HepG2 (cell line): ENCODE results near the gene ATP23. TPM values are rescaled to one million over a fixed set of nuclear protein-coding genes. Genes with fewer than 3 reads are reported as not detected.

Experiments used
- ATAC-seq: fragments of 200-7000 bp; cut with Tn5 transposase; 3 replicates; pipeline ENCODE4 v1.9.1; 2020; ENCODE audit warnings: mild to moderate bottlenecking, moderate library complexity
- BruUV-seq: library from RNA; stranded (reverse); fragments of 400-500 nt; replicated peaks from 2 replicates; lab custom pipeline; 2021; lab: Mats Ljungman, UMichigan
- CTCF ChIA-PET: fragments of 300-600 bp; formaldehyde crosslinking; extraction: SDS; loops from one replicate; lab custom pipeline; 2021; ENCODE audit warnings: low total read pairs, inconsistent platforms, low intra/inter-chr PET ratio; lab: Yijun Ruan, JAX
- POLR2A ChIA-PET: fragments of 350-600 bp; sonication (Branson Sonifier 250); formaldehyde crosslinking; loops from one replicate; lab custom pipeline; 2020; ENCODE audit warnings: antibody characterized with exemption, inconsistent platforms; lab: Yijun Ruan, JAX
- DNase-seq: peaks from one replicate; pipeline ENCODE4 v3.0.0-alpha.2; 2015; ENCODE audit warnings: low spot score
- FAIRE-seq: peaks from 3 replicates; lab custom pipeline; 2011; peaks lifted over from hg19 to GRCh38; lab: Jason Lieb, UNC
- H2AFZ ChIP-seq: one replicate; pipeline ENCODE4 v1.6.1; 2011; ENCODE audit warnings: low read length, inconsistent platforms
- H3K27ac ChIP-seq: fragments of 300-600 bp; 3 replicates; pipeline ENCODE4 v1.8.0; 2011; ENCODE audit warnings: mixed run types, mild to moderate bottlenecking, mixed read lengths, low read length, inconsistent platforms; ENCODE audit not compliant: insufficient read depth; ENCODE audit errors: extremely low read length
- H3K27me3 ChIP-seq, 2 experiments: fragments of 200-600 bp in 1 of 2; 2 replicates in 1 of 2; 3 replicates in 1 of 2; pipeline versions ENCODE4 v1.6.0 to v1.8.0; 2011; ENCODE audit warnings: low read length in 2 of 2, mild to moderate bottlenecking in 2 of 2, moderate library complexity in 2 of 2, inconsistent platforms in 1 of 2; ENCODE audit not compliant: insufficient read depth in 2 of 2, control insufficient read depth in 1 of 2
- H3K36me3 ChIP-seq, 2 experiments: fragments of 200-600 bp in 1 of 2; replicated peaks in 1 of 2; 2 replicates in 1 of 2; 3 replicates in 1 of 2; pipeline versions ENCODE4 v1.5.1 to v1.8.0; 2011; ENCODE audit warnings: low read length in 2 of 2, inconsistent platforms in 1 of 2; ENCODE audit not compliant: insufficient read depth in 2 of 2, control insufficient read depth in 1 of 2
- H3K4me1 ChIP-seq: 2 replicates; pipeline ENCODE4 v1.5.1; 2012; ENCODE audit warnings: low read length, inconsistent platforms; ENCODE audit not compliant: insufficient read depth
- H3K4me2 ChIP-seq: 2 replicates; pipeline ENCODE4 v1.6.0; 2011; ENCODE audit warnings: low read depth, low read length, inconsistent platforms
- H3K4me3 ChIP-seq, 3 experiments: fragments of 200-600 bp in 1 of 3; sonication (generic), shearing (Covaris generic) in 1 of 3; replicated peaks in 1 of 3; 2 replicates each; pipeline ENCODE4 v1.5.1; 2011 to 2016; ENCODE audit warnings: low read length in 3 of 3, inconsistent platforms in 2 of 3, low read depth in 2 of 3, mild to moderate bottlenecking in 2 of 3, control low read depth in 1 of 3, mixed read lengths in 1 of 3; ENCODE audit not compliant: insufficient read depth in 1 of 3
- H3K79me2 ChIP-seq: one replicate; pipeline ENCODE4 v1.6.1; 2011; ENCODE audit warnings: low read length, inconsistent platforms; ENCODE audit not compliant: insufficient read depth
- H3K9ac ChIP-seq: 2 replicates; pipeline ENCODE4 v1.6.0; 2011; ENCODE audit warnings: mild to moderate bottlenecking, low read depth, low read length, inconsistent platforms; ENCODE audit not compliant: insufficient read depth
- H3K9me3 ChIP-seq: 2 replicates; pipeline ENCODE4 v1.5.1; 2012; ENCODE audit warnings: mild to moderate bottlenecking, low read length
- H4K20me1 ChIP-seq: 2 replicates; pipeline ENCODE4 v1.6.0; 2011; ENCODE audit warnings: inconsistent platforms, mild to moderate bottlenecking, low read length, moderate library complexity; ENCODE audit not compliant: insufficient read depth
- CAMTA2 ChIP-seq: sonication (generic); formaldehyde crosslinking; IDR thresholded peaks from 2 replicates; pipeline ENCODE4 v1.4.0; 2020; ENCODE audit warnings: mild to moderate bottlenecking, missing genetic modification reagents, borderline replicate concordance
- ERF ChIP-seq: IDR thresholded peaks from 2 replicates; pipeline ENCODE4 v1.6.1; 2018; ENCODE audit warnings: missing biosample characterization, missing genetic modification reagents
- HMGA1 ChIP-seq: sonication (generic); formaldehyde crosslinking; conservative IDR thresholded peaks from 2 replicates; pipeline ENCODE4 v1.4.0; 2020; ENCODE audit warnings: missing genetic modification reagents
- MAZ ChIP-seq, 2 experiments: sonication (generic) in 1 of 2; formaldehyde crosslinking in 1 of 2; IDR thresholded peaks; 2 replicates each; pipeline versions ENCODE4 v1.5.0 to v1.6.1; 2012 to 2020; ENCODE audit warnings: low read depth in 2 of 2, mild to moderate bottlenecking in 2 of 2, borderline replicate concordance in 1 of 2, improper control_type of control experiment in 1 of 2, low read length in 1 of 2, missing genetic modification reagents in 1 of 2, moderate library complexity in 1 of 2
- MTF1 ChIP-seq: sonication (generic); formaldehyde crosslinking; IDR thresholded peaks from 2 replicates; pipeline ENCODE4 v1.5.0; 2020; ENCODE audit warnings: missing genetic modification reagents
- NFE2L2 ChIP-seq: fragments of 150-350 bp; IDR thresholded peaks from 2 replicates; pipeline ENCODE4 v1.6.1; 2014; ENCODE audit warnings: low read length
- PCBP1 ChIP-seq: fragments of 200-400 bp; formaldehyde crosslinking; IDR thresholded peaks from 2 replicates; pipeline ENCODE4 v1.6.1; 2017; ENCODE audit warnings: mild to moderate bottlenecking, low read depth, low read length, borderline replicate concordance
- ZNF230 ChIP-seq: sonication (generic); formaldehyde crosslinking; IDR thresholded peaks from 2 replicates; pipeline ENCODE4 v1.4.0; 2020; ENCODE audit warnings: mild to moderate bottlenecking, missing genetic modification reagents
- ZNF343 ChIP-seq: sonication (generic); formaldehyde crosslinking; IDR thresholded peaks from 2 replicates; pipeline ENCODE4 v1.4.0; 2020; ENCODE audit warnings: mild to moderate bottlenecking, missing genetic modification reagents
- ZNF605 ChIP-seq: sonication (generic); formaldehyde crosslinking; IDR thresholded peaks from 2 replicates; pipeline ENCODE4 v1.8.0; 2022; ENCODE audit warnings: mild to moderate bottlenecking, missing genetic modification reagents
- WGBS: methylation state at CpG from one replicate; pipeline ENCODE4 v1.1.6; 2017; ENCODE audit warnings: low lambda C conversion rate; 5-methylcytosine and 5-hydroxymethylcytosine counted together
- in situ Hi-C: cut with HindIII; loops from 2 replicates; pipeline ENCODE4 v1.10.0; 2017; ENCODE audit warnings: low pct_unique_long_range_greater_than_20kb; ENCODE audit not compliant: extremely low pct_ligation_motif_present
- intact Hi-C: fragments of 100-400 bp; cut with micrococcal nuclease; formaldehyde crosslinking; loops from one replicate; pipeline ENCODE4 v1.10.0; 2022; ENCODE audit not compliant: unreplicated experiment
- polyA plus RNA-seq, 8 experiments: library from polyadenylated mRNA; depleted of rRNA in 3 of 8; stranded (reverse) in 7 of 8; unstranded in 1 of 8; fragments of >200 nt; fragmentation: Illumina TruSeq in 4 of 8; extraction: Trizol in 4 of 8; gene quantifications; 2 replicates each; pipeline versions ENCODE4 v1.2.1 to v1.2.3, GENCODE V29; 2011 to 2016; ENCODE audit warnings: low read depth in 4 of 8, missing spikeins in 1 of 8, mixed read lengths in 1 of 8; ENCODE audit not compliant: insufficient read depth in 1 of 8
- total RNA-seq, 5 experiments: library from RNA; depleted of rRNA; stranded (reverse); fragments of >200 nt; fragmentation: Illumina TruSeq; extraction: Trizol; gene quantifications; 2 replicates each; pipeline ENCODE4 v1.2.3, GENCODE V29; 2016; ENCODE audit warnings: low read depth in 1 of 5
- TF ChIP-seq, protein P1 (sequence below): sonication (generic); formaldehyde crosslinking; IDR thresholded peaks from 2 replicates; pipeline ENCODE4 v1.9.0; 2022; ENCODE audit warnings: low read depth, missing genetic modification reagents
- TF ChIP-seq, protein P2 (sequence below): sonication (generic); formaldehyde crosslinking; IDR thresholded peaks from 2 replicates; pipeline ENCODE4 v1.8.1; 2023; ENCODE audit warnings: mild to moderate bottlenecking, inconsistent platforms, moderate library complexity, missing genetic modification reagents, borderline replicate concordance
- TF ChIP-seq, protein P3 (sequence below): sonication (generic); formaldehyde crosslinking; IDR thresholded peaks from 2 replicates; pipeline ENCODE4 v1.4.0; 2020; ENCODE audit warnings: missing genetic modification reagents
- TF ChIP-seq, protein P4 (sequence below): sonication (generic); formaldehyde crosslinking; conservative IDR thresholded peaks from 2 replicates; pipeline ENCODE4 v1.4.0; 2020; ENCODE audit warnings: missing genetic modification reagents

Gene ATP23
- total and polyA plus RNA-seq, 2 of the 13 experiments (the other 11 are each of a cell fraction or from before 2014, with no cell fraction given), result 12.1 to 14.7 TPM

DNA sequence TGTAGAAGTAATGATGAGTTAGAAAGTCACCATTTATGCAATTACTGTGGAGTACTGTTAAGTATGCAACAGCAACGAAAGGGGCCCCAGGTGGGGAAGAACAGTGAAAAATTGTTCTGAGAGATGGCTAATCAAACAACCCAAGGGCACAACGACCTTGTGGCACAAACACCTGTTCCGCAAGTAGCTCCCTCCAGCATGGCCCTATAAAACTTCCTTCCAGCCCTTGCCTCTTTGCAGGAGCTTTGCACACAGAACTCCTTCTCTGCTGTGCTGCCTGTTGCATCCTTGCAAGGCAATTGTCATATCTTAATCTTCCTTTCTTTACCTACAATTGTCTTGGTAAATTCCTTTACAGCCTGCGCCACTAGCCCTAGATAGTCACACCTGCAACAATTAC, 23.2 kb upstream of the ATP23 start:
- no peaks in the 10 kb centered on the region for H3K9me3 ChIP-seq
- CTCF ChIA-PET, result interaction anchor here (1.2 kb wide), 1 partner anchor 13 kb away, joined by 3 read pairs; no protein-coding TSS in a partner anchor
- ATAC-seq (no peak), DNase-seq (no peak), FAIRE-seq (no peak)
- no peaks in the 10 kb centered on the region for H4K20me1 ChIP-seq
- no peak overlapping the region for H2AFZ ChIP-seq
- H3K36me3 ChIP-seq, result no peaks in the 10 kb centered on the region
- H3K79me2 ChIP-seq, result no peaks in the 10 kb centered on the region
- BruUV-seq, result no TSS peak
- in situ Hi-C loops, result no loop called here
- WGBS, result 16% methylated on average over 4 of the region's 4 CpGs
- intact Hi-C loops, result no loop called here
- peaks cover 0 to 11% of the 10 kb centered on the region in 2 experiments; a peak in 3 of 5 replicates for H3K27me3 ChIP-seq
- no peak overlapping the region for H3K27ac ChIP-seq
- no peak overlapping the region for H3K4me2 ChIP-seq
- POLR2A ChIA-PET, result no interaction called here
- H3K4me3 ChIP-seq, result no peak overlapping the region
- H3K4me1 ChIP-seq, result no peaks in the 10 kb centered on the region
- H3K9ac ChIP-seq, result no peak overlapping the region
- TF ChIP-seq, protein P1, sequence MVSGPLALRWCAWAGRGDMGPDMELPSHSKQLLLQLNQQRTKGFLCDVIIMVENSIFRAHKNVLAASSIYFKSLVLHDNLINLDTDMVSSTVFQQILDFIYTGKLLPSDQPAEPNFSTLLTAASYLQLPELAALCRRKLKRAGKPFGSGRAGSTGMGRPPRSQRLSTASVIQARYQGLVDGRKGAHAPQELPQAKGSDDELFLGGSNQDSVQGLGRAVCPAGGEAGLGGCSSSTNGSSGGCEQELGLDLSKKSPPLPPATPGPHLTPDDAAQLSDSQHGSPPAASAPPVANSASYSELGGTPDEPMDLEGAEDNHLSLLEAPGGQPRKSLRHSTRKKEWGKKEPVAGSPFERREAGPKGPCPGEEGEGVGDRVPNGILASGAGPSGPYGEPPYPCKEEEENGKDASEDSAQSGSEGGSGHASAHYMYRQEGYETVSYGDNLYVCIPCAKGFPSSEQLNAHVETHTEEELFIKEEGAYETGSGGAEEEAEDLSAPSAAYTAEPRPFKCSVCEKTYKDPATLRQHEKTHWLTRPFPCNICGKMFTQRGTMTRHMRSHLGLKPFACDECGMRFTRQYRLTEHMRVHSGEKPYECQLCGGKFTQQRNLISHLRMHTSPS (CRISPR knock-in tag), result no peak
- no peak for TF ChIP-seq ERF (CRISPR knock-in tag)
- TF ChIP-seq, protein P2, sequence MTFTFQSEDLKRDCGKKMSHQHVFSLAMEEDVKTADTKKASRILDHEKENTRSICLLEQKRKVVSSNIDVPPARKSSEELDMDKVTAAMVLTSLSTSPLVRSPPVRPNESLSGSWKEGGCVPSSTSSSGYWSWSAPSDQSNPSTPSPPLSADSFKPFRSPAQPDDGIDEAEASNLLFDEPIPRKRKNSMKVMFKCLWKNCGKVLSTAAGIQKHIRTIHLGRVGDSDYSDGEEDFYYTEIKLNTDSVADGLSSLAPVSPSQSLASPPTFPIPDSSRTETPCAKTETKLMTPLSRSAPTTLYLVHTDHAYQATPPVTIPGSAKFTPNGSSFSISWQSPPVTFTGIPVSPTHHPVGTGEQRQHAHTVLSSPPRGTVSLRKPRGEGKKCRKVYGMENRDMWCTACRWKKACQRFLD (CRISPR knock-in tag), result no peak
- no peak for TF ChIP-seq CAMTA2 (CRISPR knock-in tag)
- TF ChIP-seq MAZ (IDR thresholded peaks at IDR 0.05; ENCODE audit: borderline replicate concordance, low read depth, low read length), result no peak
- TF ChIP-seq MAZ (CRISPR knock-in tag; IDR thresholded peaks at IDR 0.05; ENCODE audit: low read depth), result no peak
- TF ChIP-seq, protein P3, sequence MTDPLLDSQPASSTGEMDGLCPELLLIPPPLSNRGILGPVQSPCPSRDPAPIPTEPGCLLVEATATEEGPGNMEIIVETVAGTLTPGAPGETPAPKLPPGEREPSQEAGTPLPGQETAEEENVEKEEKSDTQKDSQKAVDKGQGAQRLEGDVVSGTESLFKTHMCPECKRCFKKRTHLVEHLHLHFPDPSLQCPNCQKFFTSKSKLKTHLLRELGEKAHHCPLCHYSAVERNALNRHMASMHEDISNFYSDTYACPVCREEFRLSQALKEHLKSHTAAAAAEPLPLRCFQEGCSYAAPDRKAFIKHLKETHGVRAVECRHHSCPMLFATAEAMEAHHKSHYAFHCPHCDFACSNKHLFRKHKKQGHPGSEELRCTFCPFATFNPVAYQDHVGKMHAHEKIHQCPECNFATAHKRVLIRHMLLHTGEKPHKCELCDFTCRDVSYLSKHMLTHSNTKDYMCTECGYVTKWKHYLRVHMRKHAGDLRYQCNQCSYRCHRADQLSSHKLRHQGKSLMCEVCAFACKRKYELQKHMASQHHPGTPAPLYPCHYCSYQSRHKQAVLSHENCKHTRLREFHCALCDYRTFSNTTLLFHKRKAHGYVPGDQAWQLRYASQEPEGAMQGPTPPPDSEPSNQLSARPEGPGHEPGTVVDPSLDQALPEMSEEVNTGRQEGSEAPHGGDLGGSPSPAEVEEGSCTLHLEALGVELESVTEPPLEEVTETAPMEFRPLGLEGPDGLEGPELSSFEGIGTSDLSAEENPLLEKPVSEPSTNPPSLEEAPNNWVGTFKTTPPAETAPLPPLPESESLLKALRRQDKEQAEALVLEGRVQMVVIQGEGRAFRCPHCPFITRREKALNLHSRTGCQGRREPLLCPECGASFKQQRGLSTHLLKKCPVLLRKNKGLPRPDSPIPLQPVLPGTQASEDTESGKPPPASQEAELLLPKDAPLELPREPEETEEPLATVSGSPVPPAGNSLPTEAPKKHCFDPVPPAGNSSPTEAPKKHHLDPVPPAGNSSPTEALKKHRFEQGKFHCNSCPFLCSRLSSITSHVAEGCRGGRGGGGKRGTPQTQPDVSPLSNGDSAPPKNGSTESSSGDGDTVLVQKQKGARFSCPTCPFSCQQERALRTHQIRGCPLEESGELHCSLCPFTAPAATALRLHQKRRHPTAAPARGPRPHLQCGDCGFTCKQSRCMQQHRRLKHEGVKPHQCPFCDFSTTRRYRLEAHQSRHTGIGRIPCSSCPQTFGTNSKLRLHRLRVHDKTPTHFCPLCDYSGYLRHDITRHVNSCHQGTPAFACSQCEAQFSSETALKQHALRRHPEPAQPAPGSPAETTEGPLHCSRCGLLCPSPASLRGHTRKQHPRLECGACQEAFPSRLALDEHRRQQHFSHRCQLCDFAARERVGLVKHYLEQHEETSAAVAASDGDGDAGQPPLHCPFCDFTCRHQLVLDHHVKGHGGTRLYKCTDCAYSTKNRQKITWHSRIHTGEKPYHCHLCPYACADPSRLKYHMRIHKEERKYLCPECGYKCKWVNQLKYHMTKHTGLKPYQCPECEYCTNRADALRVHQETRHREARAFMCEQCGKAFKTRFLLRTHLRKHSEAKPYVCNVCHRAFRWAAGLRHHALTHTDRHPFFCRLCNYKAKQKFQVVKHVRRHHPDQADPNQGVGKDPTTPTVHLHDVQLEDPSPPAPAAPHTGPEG, result no peak
- no peak for TF ChIP-seq PCBP1
- TF ChIP-seq ZNF230 (CRISPR knock-in tag), result no peak
- TF ChIP-seq NFE2L2, result no peak
- TF ChIP-seq, protein P4, sequence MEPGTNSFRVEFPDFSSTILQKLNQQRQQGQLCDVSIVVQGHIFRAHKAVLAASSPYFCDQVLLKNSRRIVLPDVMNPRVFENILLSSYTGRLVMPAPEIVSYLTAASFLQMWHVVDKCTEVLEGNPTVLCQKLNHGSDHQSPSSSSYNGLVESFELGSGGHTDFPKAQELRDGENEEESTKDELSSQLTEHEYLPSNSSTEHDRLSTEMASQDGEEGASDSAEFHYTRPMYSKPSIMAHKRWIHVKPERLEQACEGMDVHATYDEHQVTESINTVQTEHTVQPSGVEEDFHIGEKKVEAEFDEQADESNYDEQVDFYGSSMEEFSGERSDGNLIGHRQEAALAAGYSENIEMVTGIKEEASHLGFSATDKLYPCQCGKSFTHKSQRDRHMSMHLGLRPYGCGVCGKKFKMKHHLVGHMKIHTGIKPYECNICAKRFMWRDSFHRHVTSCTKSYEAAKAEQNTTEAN (CRISPR knock-in tag), result no peak
- no peak for TF ChIP-seq ZNF605 (CRISPR knock-in tag)
- no peak for TF ChIP-seq MTF1 (CRISPR knock-in tag)
- no peak for TF ChIP-seq ZNF343 (CRISPR knock-in tag)
- no peak for TF ChIP-seq HMGA1 (CRISPR knock-in tag)
